ENCODE results near the gene WIPI1. TPM values are rescaled to one million over a fixed set of nuclear protein-coding genes. Genes with fewer than 3 reads are reported as not detected.

Gene WIPI1
- total and polyA plus RNA-seq, 9 of the 15 experiments (the other 6 are each of a cell fraction or from before 2014, with no cell fraction given) = 3.7 to 23.5 (median 11.8) TPM

GRCh38 chr17:68435876-68436842 lies 21.1 kb downstream of the WIPI1 start:
- H3K9ac ChIP-seq (ENCODE audit: insufficient read depth in 1 of 2, low read depth in 2 of 2, low read length in 2 of 2) = 0 out of 4 replicates have a peak overlapping the region, but pooled peaks of 1 of the 2 experiments have one; percentile 38
- CTCF ChIA-PET (ENCODE audit: low intra/inter-chr PET ratio) = interaction anchor here (0.6 to 2.0 kb wide), 3 partner anchors 37 to 263 kb away, joined by 3 to 11 read pairs (median 4); no protein-coding TSS in a partner anchor
- in situ Hi-C loops (cut with MboI) = no loop called here
- TF ChIP-seq RAD21 (CRISPR knock-in tag; conservative IDR thresholded peaks at IDR 0.05 in 1 of 2, IDR thresholded peaks at IDR 0.05 in 1 of 2) (peak; percentile 66 to 76), ZNF766 (CRISPR knock-in tag; conservative IDR thresholded peaks at IDR 0.05) (0 out of 2 replicates have a peak, but pooled peaks have one; percentile 35), JUNB (CRISPR knock-in tag; conservative IDR thresholded peaks at IDR 0.05) (no peak), ZNF75A (CRISPR knock-in tag; IDR thresholded peaks at IDR 0.05) (no peak), CEBPG (CRISPR knock-in tag; IDR thresholded peaks at IDR 0.05) (no peak), CEBPG (tag; conservative IDR thresholded peaks at IDR 0.05 in 1 of 2, IDR thresholded peaks at IDR 0.05 in 1 of 2) (0 out of 4 replicates have a peak, but pooled peaks of 1 of the 2 experiments have one; percentile 9), CTCF (IDR thresholded peaks at IDR 0.05 in 2 of 3, conservative IDR thresholded peaks at IDR 0.05 in 1 of 3; ENCODE audit: insufficient read depth in 2 of 3, low read depth in 1 of 3, low read length in 3 of 3) (peak; percentile 79 to 93 (median 91)), ZNF592 (IDR thresholded peaks at IDR 0.05) (peak; percentile 47; the same call in 1 of the 2 replicates), TCFL5 (CRISPR knock-in tag; conservative IDR thresholded peaks at IDR 0.05) (no peak), ELK3 (CRISPR knock-in tag; IDR thresholded peaks at IDR 0.05) (no peak), RB1 (IDR thresholded peaks at IDR 0.05; ENCODE audit: low read depth) (peak; percentile 36; the same call in 1 of the 2 replicates)

More at GRCh38 chr17:68435876-68436842, 21.1 kb downstream of the WIPI1 start:
- Histone ChIP-seq H3K36me3 (ENCODE audit: control insufficient read depth, insufficient read depth, low read length) (no peaks in the 10 kb centered on the region), H3K27ac (ENCODE audit: extremely low read depth, low read depth, low read length) (no peak overlapping the region; the same call in 2 of the 3 replicates), H3K27me3 (ENCODE audit: control insufficient read depth in 2 of 2, insufficient read depth in 2 of 2, low read length in 2 of 2) (no peaks in the 10 kb centered on the region), H3K4me2 (ENCODE audit: insufficient read depth, low read length) (peak overlapping the region; percentile 54), H3K9me3 (replicated peaks; ENCODE audit: control insufficient read depth, insufficient read depth, low read depth, low read length) (no peaks in the 10 kb centered on the region), H4K20me1 (replicated peaks; ENCODE audit: control insufficient read depth, insufficient read depth, low read length) (no peaks in the 10 kb centered on the region; the same call in 1 of the 2 replicates), H3K4me3 (no peak overlapping the region), H3K9me1 (ENCODE audit: control insufficient read depth, insufficient read depth, low read length) (no peaks in the 10 kb centered on the region), H3K4me1 (replicated peaks in 1 of 2; ENCODE audit: control insufficient read depth in 2 of 2, insufficient read depth in 2 of 2, low read length in 2 of 2) (peaks cover 17 to 28% of the 10 kb centered on the region in 2 experiments), H3K79me2 (ENCODE audit: control insufficient read depth, insufficient read depth, low read length) (no peaks in the 10 kb centered on the region), H2AFZ (ENCODE audit: low read depth, low read length) (peak overlapping the region; percentile 80)
- BruUV-seq (replicated peaks) = no TSS peak
- POLR2A ChIA-PET = interaction anchor here (0.7 to 1.0 kb wide), 2 partner anchors 11 to 76 kb away, joined by 3 to 4 read pairs; partner anchors contain the start of gene PRKAR1A
- peak; percentile 89 for FAIRE-seq
- intact Hi-C loops (cut with micrococcal nuclease) = loop anchor here (1.0 to 10.0 kb wide), 3 partner anchors 21 to 171 kb away; partner anchors contain the start of gene WIPI1
- ATAC-seq = peak; percentile 79
- peak; percentile 69 to 87 (median 72) for DNase-seq (ENCODE audit: extremely low read depth in 1 of 4, low spot score in 3 of 4)
- 43% methylated on average over 19 of the region's 20 CpGs for WGBS (ENCODE audit: insufficient coverage, low coverage, missing lambda C conversion rate)

Data from K562 (cell line).